ENCODE data around the gene PCDH10.

DNA sequence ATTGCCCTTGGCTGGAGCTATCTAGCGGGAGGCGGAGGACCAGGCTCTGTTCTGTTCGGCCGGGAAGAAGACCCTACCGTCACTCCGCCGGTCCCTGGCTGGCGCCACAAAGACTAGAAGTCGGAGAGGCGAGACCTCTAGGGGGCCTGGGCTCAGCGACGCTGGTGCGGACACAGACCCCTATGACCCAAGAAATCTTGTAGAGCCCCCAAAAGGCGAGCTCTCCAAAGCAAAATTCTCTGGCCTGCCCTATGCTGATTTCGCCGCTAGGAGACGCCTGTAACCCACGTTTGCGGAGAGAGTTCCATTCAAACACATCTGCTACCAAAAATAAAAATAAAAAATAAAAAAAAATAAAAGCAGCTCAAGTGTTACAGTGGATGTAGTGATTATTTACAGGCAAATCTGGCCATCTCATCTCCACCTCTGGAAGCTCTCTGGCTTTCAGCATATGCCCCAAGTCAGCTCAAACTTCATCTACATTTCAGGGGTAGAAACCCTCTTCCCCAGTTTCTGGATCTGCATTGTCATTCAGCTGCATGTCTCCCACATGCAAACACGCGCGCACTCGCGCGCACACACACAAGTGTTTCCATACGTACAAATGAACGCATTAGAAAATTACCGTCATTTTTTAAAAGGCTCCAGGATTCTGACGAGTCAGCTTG lies 2.4 kb upstream of the PCDH10 start:
- TF ChIP-seq ZFX (IDR thresholded peaks at IDR 0.05): no peak
- TF ChIP-seq, protein P1, sequence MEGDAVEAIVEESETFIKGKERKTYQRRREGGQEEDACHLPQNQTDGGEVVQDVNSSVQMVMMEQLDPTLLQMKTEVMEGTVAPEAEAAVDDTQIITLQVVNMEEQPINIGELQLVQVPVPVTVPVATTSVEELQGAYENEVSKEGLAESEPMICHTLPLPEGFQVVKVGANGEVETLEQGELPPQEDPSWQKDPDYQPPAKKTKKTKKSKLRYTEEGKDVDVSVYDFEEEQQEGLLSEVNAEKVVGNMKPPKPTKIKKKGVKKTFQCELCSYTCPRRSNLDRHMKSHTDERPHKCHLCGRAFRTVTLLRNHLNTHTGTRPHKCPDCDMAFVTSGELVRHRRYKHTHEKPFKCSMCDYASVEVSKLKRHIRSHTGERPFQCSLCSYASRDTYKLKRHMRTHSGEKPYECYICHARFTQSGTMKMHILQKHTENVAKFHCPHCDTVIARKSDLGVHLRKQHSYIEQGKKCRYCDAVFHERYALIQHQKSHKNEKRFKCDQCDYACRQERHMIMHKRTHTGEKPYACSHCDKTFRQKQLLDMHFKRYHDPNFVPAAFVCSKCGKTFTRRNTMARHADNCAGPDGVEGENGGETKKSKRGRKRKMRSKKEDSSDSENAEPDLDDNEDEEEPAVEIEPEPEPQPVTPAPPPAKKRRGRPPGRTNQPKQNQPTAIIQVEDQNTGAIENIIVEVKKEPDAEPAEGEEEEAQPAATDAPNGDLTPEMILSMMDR (conservative IDR thresholded peaks at IDR 0.05): peak; percentile 93

Data from C4-2B (cell line).